HG03354 (cell line): Measurements from ENCODE around the gene SCN5A.

Source experiments
- ATAC-seq: cut with Tn5 transposase; IDR thresholded peaks from one replicate; pipeline ENCODE4 v1.9.1; 2021; ENCODE audit warnings: mild to moderate bottlenecking; ENCODE audit not compliant: unreplicated experiment, poor library complexity, severe bottlenecking

The SCN5A gene

GRCh38 chr3:38648024-38648658 is 1.3 kb downstream of the SCN5A start:
- ATAC-seq: no peak

GRCh38 chr3:38647217-38647970 is 2.1 kb downstream of the SCN5A start:
- no peak for ATAC-seq

- no peak for ATAC-seq
Measured at GRCh38 chr3:38646630-38647029, 2.9 kb downstream of the SCN5A start.

- no peak for ATAC-seq
Measured at GRCh38 chr3:38646062-38646461, 3.4 kb downstream of the SCN5A start.

- no peak for ATAC-seq
Measured at GRCh38 chr3:38645601-38646000, 3.9 kb downstream of the SCN5A start.

GRCh38 chr3:38645076-38645475 is 4.4 kb downstream of the SCN5A start:
- no peak for ATAC-seq

GRCh38 chr3:38644662-38645053 is 4.8 kb downstream of the SCN5A start:
- no peak for ATAC-seq

- no peak for ATAC-seq
Measured at GRCh38 chr3:38644016-38644661, 5.3 kb downstream of the SCN5A start.

- ATAC-seq: no peak
Measured at GRCh38 chr3:38643592-38643991, 5.9 kb downstream of the SCN5A start.

GRCh38 chr3:38643090-38643489 is 6.4 kb downstream of the SCN5A start:
- no peak for ATAC-seq

- ATAC-seq: no peak
Measured at GRCh38 chr3:38641461-38642110, 7.9 kb downstream of the SCN5A start.

- ATAC-seq: no peak
Measured at GRCh38 chr3:38640661-38641452, 8.6 kb downstream of the SCN5A start.

- ATAC-seq: no peak
Measured at GRCh38 chr3:38638354-38638753, 11.1 kb downstream of the SCN5A start.

- ATAC-seq: no peak
Measured at GRCh38 chr3:38637906-38638305, 11.6 kb downstream of the SCN5A start.

- no peak for ATAC-seq
Measured at GRCh38 chr3:38636881-38637280, 12.6 kb downstream of the SCN5A start.

- ATAC-seq: no peak
Measured at GRCh38 chr3:38636464-38636863, 13.0 kb downstream of the SCN5A start.

- ATAC-seq: no peak
Measured at GRCh38 chr3:38634111-38634510, 15.4 kb downstream of the SCN5A start.

- ATAC-seq: no peak
Measured at GRCh38 chr3:38632989-38633388, 16.5 kb downstream of the SCN5A start.

- no peak for ATAC-seq
Measured at GRCh38 chr3:38630606-38631005, 18.9 kb downstream of the SCN5A start.

GRCh38 chr3:38630070-38630469 is 19.4 kb downstream of the SCN5A start:
- ATAC-seq: no peak
